ENCODE results near the gene PDGFB. TPM values are rescaled to one million over a fixed set of nuclear protein-coding genes. Genes with fewer than 3 reads are reported as not detected.

PDGFB gene
- total RNA-seq, 1 donor from 2014 or later: 0.44 TPM

DNA sequence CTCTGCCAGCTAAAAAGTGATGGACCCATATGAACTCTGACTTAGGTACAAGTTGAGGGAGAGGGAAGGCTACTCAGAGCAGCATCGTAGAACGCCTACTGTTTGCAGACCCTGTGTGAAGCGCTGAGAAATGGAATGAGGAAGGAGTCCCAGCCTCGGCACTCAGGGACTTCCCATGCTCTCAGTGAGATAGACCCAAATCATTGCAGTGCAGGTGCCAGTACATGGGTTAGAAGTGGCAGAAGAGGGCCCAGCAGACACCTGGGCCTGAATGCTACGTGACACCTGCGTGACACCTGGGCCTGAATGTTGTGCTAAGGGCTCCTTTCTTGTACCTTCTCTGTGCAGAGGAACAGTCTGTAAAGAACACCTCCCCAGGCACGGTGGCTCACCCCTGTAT lies 2.6 kb upstream of the PDGFB start:
- no peaks in the 10 kb centered on the region for H3K4me1 Mint-ChIP-seq (ENCODE audit: low read depth, unreplicated experiment)
- DNase-seq: no peak
- no peaks in the 10 kb centered on the region for H3K36me3 Mint-ChIP-seq (ENCODE audit: unreplicated experiment)
- no peak overlapping the region for H3K4me3 Mint-ChIP-seq (ENCODE audit: unreplicated experiment)
- peaks cover 3% of the 10 kb centered on the region for H3K9me3 Mint-ChIP-seq (ENCODE audit: unreplicated experiment)
- peaks cover 17% of the 10 kb centered on the region for H3K27me3 Mint-ChIP-seq (ENCODE audit: unreplicated experiment)
- no peak overlapping the region for H3K27ac Mint-ChIP-seq (ENCODE audit: unreplicated experiment)
- TF ChIP-seq, protein P1, sequence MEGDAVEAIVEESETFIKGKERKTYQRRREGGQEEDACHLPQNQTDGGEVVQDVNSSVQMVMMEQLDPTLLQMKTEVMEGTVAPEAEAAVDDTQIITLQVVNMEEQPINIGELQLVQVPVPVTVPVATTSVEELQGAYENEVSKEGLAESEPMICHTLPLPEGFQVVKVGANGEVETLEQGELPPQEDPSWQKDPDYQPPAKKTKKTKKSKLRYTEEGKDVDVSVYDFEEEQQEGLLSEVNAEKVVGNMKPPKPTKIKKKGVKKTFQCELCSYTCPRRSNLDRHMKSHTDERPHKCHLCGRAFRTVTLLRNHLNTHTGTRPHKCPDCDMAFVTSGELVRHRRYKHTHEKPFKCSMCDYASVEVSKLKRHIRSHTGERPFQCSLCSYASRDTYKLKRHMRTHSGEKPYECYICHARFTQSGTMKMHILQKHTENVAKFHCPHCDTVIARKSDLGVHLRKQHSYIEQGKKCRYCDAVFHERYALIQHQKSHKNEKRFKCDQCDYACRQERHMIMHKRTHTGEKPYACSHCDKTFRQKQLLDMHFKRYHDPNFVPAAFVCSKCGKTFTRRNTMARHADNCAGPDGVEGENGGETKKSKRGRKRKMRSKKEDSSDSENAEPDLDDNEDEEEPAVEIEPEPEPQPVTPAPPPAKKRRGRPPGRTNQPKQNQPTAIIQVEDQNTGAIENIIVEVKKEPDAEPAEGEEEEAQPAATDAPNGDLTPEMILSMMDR (IDR thresholded peaks at IDR 0.05; ENCODE audit: partially characterized antibody, unreplicated experiment): no peak

DNA sequence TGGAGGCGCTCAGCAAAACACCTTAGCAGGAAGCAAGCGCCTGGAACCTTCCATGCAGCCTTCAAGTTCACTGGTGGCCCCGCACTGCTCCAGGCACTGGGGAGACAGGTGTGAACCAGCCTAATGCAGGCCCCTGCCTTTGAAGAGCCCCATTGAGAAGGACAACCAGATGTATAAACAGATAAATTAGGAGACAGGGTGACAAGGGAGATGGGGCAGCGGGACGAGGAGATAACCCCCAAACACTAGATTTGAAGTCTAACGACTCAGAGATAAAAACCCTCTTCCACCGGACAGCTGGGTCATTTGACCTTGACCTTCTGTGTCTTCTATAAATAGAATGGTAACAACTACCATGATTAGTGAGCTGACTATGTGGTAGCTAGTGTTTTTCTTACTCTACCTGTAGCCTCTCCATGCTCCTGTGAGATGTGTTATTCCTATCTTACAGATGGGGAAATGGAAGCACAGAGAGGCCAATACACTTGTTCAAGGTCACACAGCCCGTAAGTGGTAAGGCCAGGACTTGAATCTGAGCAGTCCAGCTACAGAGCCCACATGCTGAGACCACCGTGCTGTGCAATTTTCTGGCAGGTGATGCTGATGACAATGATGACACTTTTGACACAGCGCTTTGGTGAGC lies 2.0 kb upstream of the PDGFB start:
- H3K36me3 Mint-ChIP-seq (ENCODE audit: unreplicated experiment): no peaks in the 10 kb centered on the region
- no peak overlapping the region for H3K27ac Mint-ChIP-seq (ENCODE audit: unreplicated experiment)
- DNase-seq: no peak
- TF ChIP-seq, protein P1 (IDR thresholded peaks at IDR 0.05; ENCODE audit: partially characterized antibody, unreplicated experiment): no peak
- H3K4me1 Mint-ChIP-seq (ENCODE audit: low read depth, unreplicated experiment): no peaks in the 10 kb centered on the region
- H3K4me3 Mint-ChIP-seq (ENCODE audit: unreplicated experiment): no peak overlapping the region
- H3K9me3 Mint-ChIP-seq (ENCODE audit: unreplicated experiment): peaks cover 3% of the 10 kb centered on the region
- H3K27me3 Mint-ChIP-seq (ENCODE audit: unreplicated experiment): peaks cover 16% of the 10 kb centered on the region

DNA sequence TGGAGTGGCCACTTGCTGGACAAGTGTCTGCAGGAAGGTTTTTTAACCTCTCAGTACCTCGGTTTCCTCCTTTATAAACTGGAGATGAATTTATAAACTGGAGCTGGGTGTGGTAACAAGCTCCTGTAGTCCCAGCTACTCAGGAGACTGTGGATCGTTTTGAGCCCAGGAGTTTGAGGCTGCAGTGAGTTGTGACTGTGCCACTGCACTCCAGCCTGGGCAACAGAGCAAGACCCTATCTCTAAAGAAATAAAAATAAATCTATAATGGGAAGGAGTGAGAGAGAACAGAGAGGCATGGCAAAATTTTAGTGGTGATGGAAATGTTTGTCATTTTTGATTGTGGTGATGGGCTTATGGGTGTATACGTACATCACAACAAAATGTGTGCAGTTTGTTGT lies 1.4 kb upstream of the PDGFB start:
- TF ChIP-seq, protein P1 (IDR thresholded peaks at IDR 0.05; ENCODE audit: partially characterized antibody, unreplicated experiment): no peak
- peaks cover 6% of the 10 kb centered on the region for H3K4me1 Mint-ChIP-seq (ENCODE audit: low read depth, unreplicated experiment)
- no peak overlapping the region for H3K4me3 Mint-ChIP-seq (ENCODE audit: unreplicated experiment)

DNA sequence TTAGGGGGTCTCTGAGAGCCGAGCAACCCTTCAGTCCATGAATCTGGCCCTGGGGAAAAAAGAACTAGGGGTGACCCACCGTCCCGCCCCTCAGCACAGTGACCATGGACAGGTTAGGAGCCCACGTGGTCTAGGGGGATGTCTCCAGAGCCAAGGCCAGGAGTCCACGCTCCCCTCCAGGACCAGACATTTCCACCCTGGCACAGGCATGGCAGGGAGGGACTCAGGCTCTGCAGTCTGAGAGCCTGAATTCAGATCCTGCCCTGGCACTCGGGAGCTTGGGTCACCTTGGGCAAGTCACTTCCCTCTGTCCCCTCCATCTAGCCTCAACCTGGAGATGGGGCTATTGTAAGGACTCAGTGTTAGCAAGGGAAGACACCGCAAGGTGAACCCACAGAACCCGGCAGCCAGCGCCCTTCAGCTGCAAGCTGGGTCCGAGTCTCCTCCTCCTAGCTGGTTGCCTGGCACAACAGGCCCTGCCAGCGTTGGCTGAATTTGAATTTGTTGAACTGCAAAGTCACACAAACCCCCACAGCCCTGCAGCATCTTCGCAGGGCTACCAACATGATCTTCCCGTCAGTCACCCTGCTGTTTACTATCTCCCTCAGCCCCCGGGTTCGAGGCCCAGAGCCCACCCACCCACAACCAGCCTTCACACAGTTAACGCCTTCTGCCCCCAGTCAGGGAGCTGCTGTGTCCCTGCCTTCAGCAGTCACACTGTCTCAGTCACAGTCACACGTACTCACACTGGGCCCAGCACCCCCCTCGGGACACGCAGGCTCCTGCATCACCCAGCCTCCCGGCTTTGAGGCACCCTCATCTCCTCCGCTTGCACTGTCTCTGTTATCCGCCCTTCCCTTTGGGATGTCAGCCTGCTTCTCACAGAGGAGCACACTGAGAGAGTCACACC lies 603 bp upstream of the PDGFB start:
- H3K27me3 Mint-ChIP-seq (ENCODE audit: unreplicated experiment): peaks cover 20% of the 10 kb centered on the region
- no peak overlapping the region for H3K27ac Mint-ChIP-seq (ENCODE audit: unreplicated experiment)
- DNase-seq: no peak
- peaks cover 6% of the 10 kb centered on the region for H3K4me1 Mint-ChIP-seq (ENCODE audit: low read depth, unreplicated experiment)
- TF ChIP-seq, protein P1 (IDR thresholded peaks at IDR 0.05; ENCODE audit: partially characterized antibody, unreplicated experiment): no peak
- peaks cover 10% of the 10 kb centered on the region for H3K9me3 Mint-ChIP-seq (ENCODE audit: unreplicated experiment)
- H3K36me3 Mint-ChIP-seq (ENCODE audit: unreplicated experiment): no peaks in the 10 kb centered on the region
- peak overlapping the region; percentile 71 for H3K4me3 Mint-ChIP-seq (ENCODE audit: unreplicated experiment)

More for the DNA sequence above, 1.4 kb upstream of the PDGFB start:
- peaks cover 8% of the 10 kb centered on the region for H3K9me3 Mint-ChIP-seq (ENCODE audit: unreplicated experiment)
- no peaks in the 10 kb centered on the region for H3K36me3 Mint-ChIP-seq (ENCODE audit: unreplicated experiment)
- no peak overlapping the region for H3K27ac Mint-ChIP-seq (ENCODE audit: unreplicated experiment)
- H3K27me3 Mint-ChIP-seq (ENCODE audit: unreplicated experiment): peaks cover 20% of the 10 kb centered on the region
- no peak for DNase-seq

DNA sequence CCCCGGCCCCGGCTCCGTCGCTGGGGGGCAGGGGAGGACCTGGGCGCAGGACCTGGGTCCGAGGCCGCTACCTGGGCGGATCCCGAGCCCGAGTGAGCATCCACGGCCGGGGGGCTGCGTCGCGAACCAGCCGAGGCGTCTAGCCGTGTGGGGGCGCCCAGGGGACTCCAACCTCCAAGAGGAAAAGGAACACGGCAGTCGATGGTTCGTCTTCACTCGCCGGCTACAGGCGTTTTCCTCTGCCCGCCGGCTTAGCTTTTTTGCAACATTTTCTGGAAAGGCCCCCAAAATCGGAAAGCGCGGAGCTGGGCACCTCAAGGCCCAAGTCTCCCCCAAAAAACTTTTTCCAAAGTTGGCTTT lies 666 bp downstream of the PDGFB start:
- H3K4me1 Mint-ChIP-seq (ENCODE audit: low read depth, unreplicated experiment): peaks cover 6% of the 10 kb centered on the region
- peaks cover 10% of the 10 kb centered on the region for H3K9me3 Mint-ChIP-seq (ENCODE audit: unreplicated experiment)

More for the DNA sequence above, 666 bp downstream of the PDGFB start:
- DNase-seq: no peak
- TF ChIP-seq, protein P1 (IDR thresholded peaks at IDR 0.05; ENCODE audit: partially characterized antibody, unreplicated experiment): no peak
- Mint-ChIP-seq H3K4me3 (ENCODE audit: unreplicated experiment) (peak overlapping the region; percentile 79), H3K36me3 (ENCODE audit: unreplicated experiment) (no peaks in the 10 kb centered on the region), H3K27ac (ENCODE audit: unreplicated experiment) (no peak overlapping the region), H3K27me3 (ENCODE audit: unreplicated experiment) (peaks cover 20% of the 10 kb centered on the region)

Data from glutamatergic neuron (in vitro differentiated cells).